A549 (cell line): ENCODE results near the gene EIF5.

Experiments used
- CEBPB ChIP-seq, 2 experiments: fragments of >200 bp in 1 of 2; sonication (Bioruptor Twin) in 1 of 2; formaldehyde crosslinking in 1 of 2; IDR thresholded peaks; 2 replicates each; pipeline ENCODE4 v1.6.1; 2012 to 2016
- CTCF ChIP-seq: fragments of >200 bp; sonication (Bioruptor Twin); formaldehyde crosslinking; IDR thresholded peaks from 3 replicates; pipeline ENCODE4 v1.5.1; 2016
- EHF ChIP-seq: fragments of 250-450 bp; sonication (Bioruptor Pico); IDR thresholded peaks from 2 replicates; pipeline ENCODE4 v1.5.0; 2020; ENCODE audit warnings: mild to moderate bottlenecking
- EP300 ChIP-seq, 2 experiments: fragments of >200 bp; sonication (Bioruptor Twin); formaldehyde crosslinking; IDR thresholded peaks; 2 replicates in 1 of 2; 3 replicates in 1 of 2; pipeline ENCODE4 v1.6.1; 2016 to 2017
- FOSL2 ChIP-seq, 2 experiments: fragments of 450-650 bp in 1 of 2; fragments of >200 bp in 1 of 2; sonication (Bioruptor Twin) in 1 of 2; formaldehyde crosslinking; IDR thresholded peaks; 2 replicates each; pipeline versions ENCODE4 v1.5.0 to v1.6.1; 2016 to 2020; ENCODE audit warnings: mild to moderate bottlenecking in 1 of 2, moderate library complexity in 1 of 2
- HMGXB4 ChIP-seq: fragments of 250-450 bp; sonication (Bioruptor Pico); IDR thresholded peaks from 2 replicates; pipeline ENCODE4 v1.5.0; 2021; ENCODE audit warnings: mild to moderate bottlenecking, moderate library complexity, borderline replicate concordance
- JUN ChIP-seq, 2 experiments: fragments of >200 bp; sonication (Bioruptor Twin); formaldehyde crosslinking; IDR thresholded peaks; 2 replicates in 1 of 2; 3 replicates in 1 of 2; pipeline ENCODE4 v1.6.1; 2016 to 2017
- MAZ ChIP-seq: fragments of 150-350 bp; IDR thresholded peaks from 2 replicates; pipeline ENCODE4 v1.6.1; 2014; ENCODE audit warnings: antibody characterized with exemption, low read depth, low read length, borderline replicate concordance
- POLR2A ChIP-seq: IDR thresholded peaks from 2 replicates; pipeline ENCODE4 v1.6.1; 2012; ENCODE audit warnings: mild to moderate bottlenecking, low read length
- RARB ChIP-seq: fragments of 250-450 bp; sonication (Bioruptor Pico); IDR thresholded peaks from 2 replicates; pipeline ENCODE4 v1.8.0; 2021; ENCODE audit warnings: mild to moderate bottlenecking, moderate library complexity
- RCOR1 ChIP-seq: fragments of 150-350 bp; IDR thresholded peaks from 2 replicates; pipeline ENCODE4 v1.6.1; 2014; ENCODE audit warnings: antibody characterized with exemption, low read length, low read depth
- REST ChIP-seq: fragments of 200-600 bp; sonication (generic); IDR thresholded peaks from 2 replicates; pipeline ENCODE4 v1.6.1; 2016; ENCODE audit warnings: antibody characterized with exemption, mild to moderate bottlenecking, moderate library complexity
- TF ChIP-seq, protein P1 (sequence below): fragments of >200 bp; sonication (Bioruptor Twin); formaldehyde crosslinking; IDR thresholded peaks from 3 replicates; pipeline ENCODE4 v1.6.1; 2016

DNA sequence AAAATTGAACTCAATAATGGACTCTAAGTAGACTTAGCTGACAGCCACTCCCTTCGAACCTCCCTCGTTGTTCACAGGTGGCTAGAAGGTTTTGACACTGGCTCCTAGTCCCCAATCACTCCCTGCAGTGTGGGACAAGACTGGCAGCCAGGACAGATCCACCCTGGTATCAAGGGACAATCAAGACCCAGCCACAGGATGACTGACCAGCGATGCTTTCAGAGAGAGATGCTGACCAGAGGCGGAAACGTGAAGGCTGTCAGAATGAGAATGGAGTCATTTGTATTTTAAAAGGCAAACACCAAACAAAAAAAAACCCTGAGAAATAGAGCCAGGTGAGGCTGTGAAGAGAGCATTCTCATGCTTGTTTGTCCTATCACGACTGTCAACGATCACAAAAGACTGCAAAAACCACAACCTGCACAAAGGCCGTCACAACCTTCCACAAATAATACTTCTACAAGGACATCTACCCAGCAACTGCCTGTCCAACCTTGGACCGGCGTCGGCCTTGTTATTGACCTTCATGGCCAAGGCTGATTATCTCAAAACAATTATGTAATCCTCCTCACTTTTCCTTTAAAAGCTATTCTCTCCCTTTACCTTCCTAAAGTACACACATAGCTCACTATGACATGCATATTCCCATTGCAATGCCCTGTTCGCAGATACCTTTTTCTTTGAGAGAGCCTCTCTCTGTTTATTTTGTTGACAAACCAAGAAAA lies 13.2 kb downstream of the EIF5 start:
- TF ChIP-seq CTCF (no peak), POLR2A (no peak), REST (no peak), CEBPB (IDR thresholded peaks at IDR 0.05) (no peak), MAZ (no peak), EP300 (IDR thresholded peaks at IDR 0.05) (no peak), FOSL2 (IDR thresholded peaks at IDR 0.05) (no peak), FOSL2 (CRISPR knock-in tag; IDR thresholded peaks at IDR 0.05) (no peak), RARB (no peak), JUN (IDR thresholded peaks at IDR 0.05) (no peak), RCOR1 (no peak), EHF (no peak), HMGXB4 (CRISPR knock-in tag) (no peak)
- TF ChIP-seq, protein P1, sequence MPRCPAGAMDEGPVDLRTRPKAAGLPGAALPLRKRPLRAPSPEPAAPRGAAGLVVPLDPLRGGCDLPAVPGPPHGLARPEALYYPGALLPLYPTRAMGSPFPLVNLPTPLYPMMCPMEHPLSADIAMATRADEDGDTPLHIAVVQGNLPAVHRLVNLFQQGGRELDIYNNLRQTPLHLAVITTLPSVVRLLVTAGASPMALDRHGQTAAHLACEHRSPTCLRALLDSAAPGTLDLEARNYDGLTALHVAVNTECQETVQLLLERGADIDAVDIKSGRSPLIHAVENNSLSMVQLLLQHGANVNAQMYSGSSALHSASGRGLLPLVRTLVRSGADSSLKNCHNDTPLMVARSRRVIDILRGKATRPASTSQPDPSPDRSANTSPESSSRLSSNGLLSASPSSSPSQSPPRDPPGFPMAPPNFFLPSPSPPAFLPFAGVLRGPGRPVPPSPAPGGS, result no peak
